Nephron (organoid): ENCODE results near the gene GZMM.

Experiments
- H3K27ac Mint-ChIP-seq, 3 experiments: 2 replicates each; pipeline ENCODE4 v1.8.0; 2020; ENCODE audit warnings: mixed read lengths in 3 of 3, mild to moderate bottlenecking in 2 of 3, moderate library complexity in 1 of 3
- H3K27me3 Mint-ChIP-seq: 2 replicates; pipeline ENCODE4 v1.8.0; 2021; ENCODE audit warnings: low read depth, mild to moderate bottlenecking, moderate library complexity, mixed read lengths
- H3K36me3 Mint-ChIP-seq: 2 replicates; pipeline ENCODE4 v1.8.0; 2020; ENCODE audit warnings: low read depth, mixed read lengths
- H3K4me1 Mint-ChIP-seq: 2 replicates; pipeline ENCODE4 v1.8.0; 2020; ENCODE audit warnings: mixed read lengths
- H3K4me3 Mint-ChIP-seq, 3 experiments: 2 replicates each; pipeline ENCODE4 v1.8.0; 2020; ENCODE audit warnings: mild to moderate bottlenecking in 3 of 3, mixed read lengths in 3 of 3, moderate library complexity in 2 of 3
- H3K9me3 Mint-ChIP-seq: 2 replicates; pipeline ENCODE4 v1.8.0; 2020; ENCODE audit warnings: mixed read lengths
- CTCF ChIP-seq, 3 experiments: fragments of 200-600 bp; sonication (generic); IDR thresholded peaks; one replicate each; pipeline ENCODE4 v1.5.0; 2021; ENCODE audit warnings: antibody characterized with exemption in 3 of 3; ENCODE audit not compliant: unreplicated experiment in 3 of 3

The GZMM gene

GRCh38 chr19:566403-566802, 22.6 kb downstream of the GZMM start:
- Mint-ChIP-seq H3K27me3 (peaks cover 6% of the 10 kb centered on the region), H3K4me3 (peak overlapping the region; percentile 17 to 61 (median 60)), H3K36me3 (peaks cover 17% of the 10 kb centered on the region), H3K9me3 (peaks cover 11% of the 10 kb centered on the region), H3K27ac (peak overlapping the region; percentile 68 to 91 (median 68)), H3K4me1 (peaks cover 6% of the 10 kb centered on the region)
- no peak for TF ChIP-seq CTCF (IDR thresholded peaks at IDR 0.05; ENCODE audit: unreplicated experiment in 3 of 3)

GRCh38 chr19:566844-567243, 23.0 kb downstream of the GZMM start:
- no peak for TF ChIP-seq CTCF (IDR thresholded peaks at IDR 0.05; ENCODE audit: unreplicated experiment in 3 of 3)
- peak overlapping the region; percentile 68 to 91 (median 68) for H3K27ac Mint-ChIP-seq
- H3K36me3 Mint-ChIP-seq: peaks cover 17% of the 10 kb centered on the region
- H3K4me1 Mint-ChIP-seq: peaks cover 8% of the 10 kb centered on the region
- peaks cover 11% of the 10 kb centered on the region for H3K9me3 Mint-ChIP-seq
- peak overlapping the region in 1 of 3 experiments; percentile 8 for H3K4me3 Mint-ChIP-seq
- H3K27me3 Mint-ChIP-seq: peaks cover 6% of the 10 kb centered on the region

GRCh38 chr19:567296-567900, 23.5 kb downstream of the GZMM start:
- TF ChIP-seq CTCF (IDR thresholded peaks at IDR 0.05; ENCODE audit: unreplicated experiment in 3 of 3): no peak
- Mint-ChIP-seq H3K4me1 (peaks cover 13% of the 10 kb centered on the region), H3K4me3 (peak overlapping the region in 1 of 3 experiments; percentile 8)

GRCh38 chr19:570251-570686, 26.4 kb downstream of the GZMM start:
- peak overlapping the region in 1 of 3 experiments; percentile 25 for H3K4me3 Mint-ChIP-seq
- H3K4me1 Mint-ChIP-seq: peaks cover 28% of the 10 kb centered on the region
- H3K27ac Mint-ChIP-seq: no peak overlapping the region
- H3K36me3 Mint-ChIP-seq: peaks cover 8% of the 10 kb centered on the region
- peaks cover 6% of the 10 kb centered on the region for H3K27me3 Mint-ChIP-seq
- no peak for TF ChIP-seq CTCF (IDR thresholded peaks at IDR 0.05; ENCODE audit: unreplicated experiment in 3 of 3)
- peaks cover 4% of the 10 kb centered on the region for H3K9me3 Mint-ChIP-seq

More at GRCh38 chr19:567296-567900, 23.5 kb downstream of the GZMM start:
- Mint-ChIP-seq H3K36me3 (peaks cover 12% of the 10 kb centered on the region), H3K27me3 (peaks cover 6% of the 10 kb centered on the region), H3K27ac (peak overlapping the region; percentile 68 to 91 (median 68)), H3K9me3 (peaks cover 6% of the 10 kb centered on the region)

DNA sequence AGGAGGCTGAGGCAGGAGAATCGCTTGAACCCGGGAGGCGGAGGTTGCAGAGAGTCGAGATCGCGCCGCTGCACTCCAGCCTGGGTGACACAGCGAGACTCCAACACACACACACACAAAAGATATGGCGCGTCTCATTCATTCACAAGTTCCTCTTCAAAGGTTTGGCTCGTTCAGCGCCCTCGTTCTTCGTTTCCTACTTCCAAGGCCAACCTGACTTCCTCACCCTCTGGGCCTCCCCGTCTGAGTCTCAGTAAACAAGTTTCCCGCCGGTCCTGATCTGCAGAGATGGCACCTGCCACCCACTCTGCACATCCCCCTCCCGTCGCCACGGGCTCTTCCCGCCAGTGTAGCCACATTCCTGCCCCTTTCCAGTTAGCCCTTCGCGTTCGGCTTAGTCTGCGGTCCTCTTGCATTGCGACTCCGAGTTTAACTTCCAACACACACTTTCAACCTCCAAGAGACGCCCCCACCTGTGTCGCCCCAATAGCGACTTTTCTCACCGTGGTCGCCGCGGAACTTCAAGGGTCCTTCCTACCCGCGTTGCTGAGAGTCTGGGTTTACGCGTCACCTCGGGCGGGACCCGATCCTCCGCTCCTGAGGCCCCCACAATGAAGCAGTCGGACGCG, 27.2 kb downstream of the GZMM start:
- H3K27ac Mint-ChIP-seq: peak overlapping the region; percentile 88 to 99 (median 95)
- H3K4me3 Mint-ChIP-seq: peak overlapping the region; percentile 91 to 93 (median 93)
- TF ChIP-seq CTCF (IDR thresholded peaks at IDR 0.05; ENCODE audit: unreplicated experiment in 3 of 3): no peak
- H3K9me3 Mint-ChIP-seq: peaks cover 4% of the 10 kb centered on the region
- H3K4me1 Mint-ChIP-seq: peaks cover 31% of the 10 kb centered on the region
- H3K27me3 Mint-ChIP-seq: peaks cover 6% of the 10 kb centered on the region
- peaks cover 8% of the 10 kb centered on the region for H3K36me3 Mint-ChIP-seq
